ENCODE data around the gene ZDHHC22. TPM values are rescaled to one million over a fixed set of nuclear protein-coding genes. Genes with fewer than 3 reads are reported as not detected.

The ZDHHC22 gene
- total and polyA plus RNA-seq, 10 donors = 0.02 TPM; not detected in 9

DNA sequence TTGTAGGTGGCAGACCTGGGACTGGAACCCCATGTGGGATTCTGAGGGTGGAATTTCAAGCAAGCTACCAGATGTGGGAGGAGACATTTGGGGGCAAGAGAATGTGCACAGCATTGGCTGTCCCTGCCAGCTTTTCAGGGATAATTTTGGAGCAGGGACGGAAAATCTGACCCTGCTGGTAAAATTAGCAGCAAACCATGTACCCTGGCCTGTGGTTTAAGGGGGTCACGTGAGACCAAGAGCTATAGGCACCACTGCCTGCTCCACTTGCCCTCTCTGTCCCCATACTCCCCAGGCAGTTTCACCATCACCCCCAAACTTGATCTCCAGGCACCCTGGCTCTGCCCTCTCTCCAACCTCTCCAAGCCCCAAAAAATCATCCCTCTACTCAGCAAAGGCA, 13.5 kb upstream of the ZDHHC22 start:
- H3K9me3 ChIP-seq = no peaks in the 10 kb centered on the region
- peak; percentile 19 for DNase-seq
- 51 to 83% (median 70%) methylated on average over 2 of the region's 2 CpGs for WGBS, 5 donors
- H3K27ac ChIP-seq = no peak overlapping the region
- H3K27me3 ChIP-seq (replicated peaks in 1 of 7) = peaks cover 0 to 93% (median 12%) of the 10 kb centered on the region in 7 donors
- intact Hi-C loops (cut with DNase I; ENCODE audit: low total_unique reads) = no loop called here
- no peak overlapping the region for H3K4me3 ChIP-seq
- H3K4me1 ChIP-seq = no peaks in the 10 kb centered on the region
- no peaks in the 10 kb centered on the region for H3K36me3 ChIP-seq
- no peak for TF ChIP-seq POLR2A (IDR thresholded peaks at IDR 0.05)
- no peak for TF ChIP-seq CTCF (IDR thresholded peaks at IDR 0.05 in 8 of 11, conservative IDR thresholded peaks at IDR 0.05 in 3 of 11)
- TF ChIP-seq POLR2AphosphoS5 (IDR thresholded peaks at IDR 0.05) = no peak

GRCh38 chr14:77154421-77154820, 12.8 kb upstream of the ZDHHC22 start:
- WGBS, 5 donors = 61 to 81% (median 68%) methylated on average over 7 of the region's 7 CpGs
- peak; percentile 29 for DNase-seq

GRCh38 chr14:77153802-77154201, 12.2 kb upstream of the ZDHHC22 start:
- no peaks in the 10 kb centered on the region for H3K9me3 ChIP-seq
- H3K4me1 ChIP-seq = no peaks in the 10 kb centered on the region
- H3K27ac ChIP-seq = no peak overlapping the region
- no peak for TF ChIP-seq POLR2AphosphoS5 (IDR thresholded peaks at IDR 0.05)
- no peak for TF ChIP-seq CTCF (IDR thresholded peaks at IDR 0.05 in 8 of 11, conservative IDR thresholded peaks at IDR 0.05 in 3 of 11)
- peaks cover 0 to 82% (median 12%) of the 10 kb centered on the region in 7 donors for H3K27me3 ChIP-seq (replicated peaks in 1 of 7)
- 88 to 96% (median 91%) methylated on average over 3 of the region's 3 CpGs for WGBS, 5 donors
- DNase-seq = peak; percentile 10
- no peaks in the 10 kb centered on the region for H3K36me3 ChIP-seq
- H3K4me3 ChIP-seq = no peak overlapping the region
- intact Hi-C loops (cut with DNase I; ENCODE audit: low total_unique reads) = loop anchor here (5.0 kb wide), 1 partner anchor 158 kb away; no protein-coding TSS in a partner anchor

More at GRCh38 chr14:77154421-77154820, 12.8 kb upstream of the ZDHHC22 start:
- TF ChIP-seq POLR2A (IDR thresholded peaks at IDR 0.05) (no peak), POLR2AphosphoS5 (IDR thresholded peaks at IDR 0.05) (no peak), CTCF (IDR thresholded peaks at IDR 0.05 in 8 of 11, conservative IDR thresholded peaks at IDR 0.05 in 3 of 11) (no peak)
- no peaks in the 10 kb centered on the region for H3K36me3 ChIP-seq
- H3K27ac ChIP-seq = no peak overlapping the region
- no peak overlapping the region for H3K4me3 ChIP-seq
- no peaks in the 10 kb centered on the region for H3K4me1 ChIP-seq
- H3K9me3 ChIP-seq = no peaks in the 10 kb centered on the region
- H3K27me3 ChIP-seq (replicated peaks in 1 of 7) = peaks cover 0 to 87% (median 12%) of the 10 kb centered on the region in 7 donors
- intact Hi-C loops (cut with DNase I; ENCODE audit: low total_unique reads) = loop anchor here (5.0 kb wide), 1 partner anchor 158 kb away; no protein-coding TSS in a partner anchor

GRCh38 chr14:77151918-77152588, 10.5 kb upstream of the ZDHHC22 start:
- H3K27me3 ChIP-seq (replicated peaks in 1 of 7) = peaks cover 0 to 80% (median 3%) of the 10 kb centered on the region in 7 donors
- H3K27ac ChIP-seq = no peak overlapping the region
- WGBS, 5 donors = 40 to 51% (median 41%) methylated on average over 2 of the region's 2 CpGs
- H3K4me3 ChIP-seq = no peak overlapping the region
- H3K4me1 ChIP-seq = no peaks in the 10 kb centered on the region
- no peak for TF ChIP-seq POLR2AphosphoS5 (IDR thresholded peaks at IDR 0.05)
- peak in 3 of 11 experiments; percentile 9 to 15 (median 15) for TF ChIP-seq CTCF (IDR thresholded peaks at IDR 0.05 in 8 of 11, conservative IDR thresholded peaks at IDR 0.05 in 3 of 11)
- intact Hi-C loops (cut with DNase I; ENCODE audit: low total_unique reads) = loop anchor here (5.0 kb wide), 1 partner anchor 160 kb away; no protein-coding TSS in a partner anchor
- peak; percentile 7 for DNase-seq
- H3K9me3 ChIP-seq = no peaks in the 10 kb centered on the region
- H3K36me3 ChIP-seq = no peaks in the 10 kb centered on the region
